Suprapubic skin (tissue), 4 donors: ENCODE data around the gene SCAND1. TPM values are rescaled to one million over a fixed set of nuclear protein-coding genes. Genes with fewer than 3 reads are reported as not detected.

Source experiments
- DNase-seq, 2 donors: peaks; one replicate each; pipeline ENCODE4 v3.0.0-alpha.2; 2019; ENCODE audit warnings: low spot score in 2 of 2
- H3K27ac ChIP-seq: fragments of 200-600 bp; sonication (generic); one replicate; pipeline ENCODE4 v1.5.1; 2019
- H3K27me3 ChIP-seq: fragments of 200-600 bp; sonication (generic); one replicate; pipeline ENCODE4 v1.5.1; 2019
- H3K36me3 ChIP-seq: fragments of 200-600 bp; sonication (generic); one replicate; pipeline ENCODE4 v1.5.1; 2019
- H3K4me1 ChIP-seq: fragments of 200-600 bp; sonication (generic); one replicate; pipeline ENCODE4 v1.5.1; 2019
- H3K4me3 ChIP-seq: fragments of 200-600 bp; sonication (generic); one replicate; pipeline ENCODE4 v1.5.1; 2019; ENCODE audit warnings: mild to moderate bottlenecking
- H3K9me3 ChIP-seq: fragments of 200-600 bp; sonication (generic); one replicate; pipeline ENCODE4 v1.5.1; 2019
- EP300 ChIP-seq: sonication (generic); formaldehyde crosslinking; IDR thresholded peaks from one replicate; pipeline ENCODE4 v1.6.1; 2017; ENCODE audit warnings: antibody characterized with exemption
- POLR2A ChIP-seq, 2 donors: fragments of 450-650 bp; IDR thresholded peaks; one replicate each; pipeline ENCODE4 v1.6.1; 2017; ENCODE audit warnings: antibody characterized with exemption in 2 of 2, mild to moderate bottlenecking in 2 of 2, moderate library complexity in 2 of 2
- POLR2AphosphoS5 ChIP-seq, 3 donors: sonication (generic); formaldehyde crosslinking; IDR thresholded peaks; one replicate each; pipeline ENCODE4 v1.6.1; 2017; ENCODE audit warnings: antibody characterized with exemption in 3 of 3
- WGBS: methylation state at CpG from one replicate; pipeline ENCODE4 v1.1.5; 2018; 5-methylcytosine and 5-hydroxymethylcytosine counted together
- total RNA-seq, 4 donors: library from RNA; depleted of rRNA; stranded (reverse); fragments of >200 nt; gene quantifications; one replicate each; pipeline ENCODE4 v1.1.0, GENCODE V29; 2016
- TF ChIP-seq, protein P1 (sequence below), 2 donors: fragments of 200-600 bp in 1 of 2; fragments of 450-650 bp in 1 of 2; sonication (generic) in 1 of 2; IDR thresholded peaks; one replicate each; pipeline ENCODE4 v1.5.1; 2016 to 2019; ENCODE audit warnings: antibody characterized with exemption in 2 of 2, mild to moderate bottlenecking in 1 of 2, moderate library complexity in 1 of 2

SCAND1 gene
- total RNA-seq, 4 donors from 2014 or later: 53.9 to 67.4 (median 59.9) TPM

DNA sequence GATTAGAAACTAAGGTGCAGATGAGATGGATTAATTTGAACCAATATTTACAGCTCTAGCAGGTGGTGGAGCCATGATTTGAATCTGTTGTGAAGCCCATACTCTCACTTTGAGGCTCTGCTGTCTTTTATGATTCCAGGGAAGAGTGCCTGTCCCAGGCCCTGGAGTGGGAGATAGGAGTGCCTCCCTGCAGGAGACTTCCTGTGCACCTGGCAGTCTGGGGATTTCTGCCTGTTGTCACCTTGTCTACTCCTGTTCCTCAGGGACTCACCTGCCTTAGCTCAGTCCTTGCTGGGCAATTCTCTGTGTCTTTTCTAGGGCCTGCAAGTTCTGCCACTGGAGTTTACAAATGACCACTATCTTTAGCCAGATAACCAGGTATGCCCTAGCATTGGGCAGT lies 46.3 kb downstream of the SCAND1 start:
- TF ChIP-seq, protein P1, sequence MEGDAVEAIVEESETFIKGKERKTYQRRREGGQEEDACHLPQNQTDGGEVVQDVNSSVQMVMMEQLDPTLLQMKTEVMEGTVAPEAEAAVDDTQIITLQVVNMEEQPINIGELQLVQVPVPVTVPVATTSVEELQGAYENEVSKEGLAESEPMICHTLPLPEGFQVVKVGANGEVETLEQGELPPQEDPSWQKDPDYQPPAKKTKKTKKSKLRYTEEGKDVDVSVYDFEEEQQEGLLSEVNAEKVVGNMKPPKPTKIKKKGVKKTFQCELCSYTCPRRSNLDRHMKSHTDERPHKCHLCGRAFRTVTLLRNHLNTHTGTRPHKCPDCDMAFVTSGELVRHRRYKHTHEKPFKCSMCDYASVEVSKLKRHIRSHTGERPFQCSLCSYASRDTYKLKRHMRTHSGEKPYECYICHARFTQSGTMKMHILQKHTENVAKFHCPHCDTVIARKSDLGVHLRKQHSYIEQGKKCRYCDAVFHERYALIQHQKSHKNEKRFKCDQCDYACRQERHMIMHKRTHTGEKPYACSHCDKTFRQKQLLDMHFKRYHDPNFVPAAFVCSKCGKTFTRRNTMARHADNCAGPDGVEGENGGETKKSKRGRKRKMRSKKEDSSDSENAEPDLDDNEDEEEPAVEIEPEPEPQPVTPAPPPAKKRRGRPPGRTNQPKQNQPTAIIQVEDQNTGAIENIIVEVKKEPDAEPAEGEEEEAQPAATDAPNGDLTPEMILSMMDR (IDR thresholded peaks at IDR 0.05): no peak
- TF ChIP-seq POLR2A (IDR thresholded peaks at IDR 0.05) (no peak), EP300 (no peak), POLR2AphosphoS5 (IDR thresholded peaks at IDR 0.05) (no peak)
- Histone ChIP-seq H3K4me3 (no peak overlapping the region), H3K36me3 (peaks cover 20% of the 10 kb centered on the region), H3K4me1 (no peaks in the 10 kb centered on the region), H3K9me3 (no peaks in the 10 kb centered on the region), H3K27me3 (no peaks in the 10 kb centered on the region), H3K27ac (no peak overlapping the region)
- no peak for DNase-seq

DNA sequence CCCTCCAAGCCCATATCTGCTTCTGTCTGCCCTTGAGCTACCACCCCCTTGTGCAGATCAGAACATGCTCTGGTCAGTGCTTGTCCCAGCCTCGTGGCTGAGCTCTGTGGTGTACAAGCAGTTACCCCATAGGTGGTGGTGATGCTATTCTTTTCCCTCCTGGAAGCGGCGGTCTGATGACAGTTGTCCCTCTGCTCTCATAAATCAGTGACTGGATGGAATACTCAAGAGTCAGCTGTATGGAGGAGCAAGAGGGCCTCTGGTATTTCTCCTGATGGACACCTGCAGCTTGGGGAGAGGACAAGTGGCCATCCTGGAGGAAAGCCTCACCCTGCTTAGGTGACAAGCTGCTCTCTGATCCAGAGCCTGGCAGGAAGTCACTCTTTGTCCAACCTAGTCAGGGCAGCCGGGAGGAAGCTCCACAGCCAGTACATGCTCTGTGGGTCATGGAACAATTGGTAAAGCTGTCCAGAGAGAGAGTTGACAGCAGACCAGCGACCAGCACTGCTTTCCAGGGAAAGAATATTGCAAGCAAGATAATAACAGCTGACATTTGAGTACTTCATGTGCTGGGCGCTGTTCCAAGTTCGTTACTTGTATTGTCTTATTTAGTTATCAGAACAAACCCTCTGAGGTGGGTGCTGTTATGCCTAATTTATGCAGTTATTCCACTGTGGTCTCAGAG lies 47.1 kb downstream of the SCAND1 start:
- TF ChIP-seq POLR2AphosphoS5 (IDR thresholded peaks at IDR 0.05) (no peak), POLR2A (IDR thresholded peaks at IDR 0.05) (no peak)
- Histone ChIP-seq H3K27ac (no peak overlapping the region), H3K4me3 (no peak overlapping the region), H3K4me1 (no peaks in the 10 kb centered on the region), H3K9me3 (no peaks in the 10 kb centered on the region), H3K27me3 (no peaks in the 10 kb centered on the region), H3K36me3 (peaks cover 16% of the 10 kb centered on the region)
- 86% methylated on average over 7 of the region's 7 CpGs for WGBS
- DNase-seq: no peak

DNA sequence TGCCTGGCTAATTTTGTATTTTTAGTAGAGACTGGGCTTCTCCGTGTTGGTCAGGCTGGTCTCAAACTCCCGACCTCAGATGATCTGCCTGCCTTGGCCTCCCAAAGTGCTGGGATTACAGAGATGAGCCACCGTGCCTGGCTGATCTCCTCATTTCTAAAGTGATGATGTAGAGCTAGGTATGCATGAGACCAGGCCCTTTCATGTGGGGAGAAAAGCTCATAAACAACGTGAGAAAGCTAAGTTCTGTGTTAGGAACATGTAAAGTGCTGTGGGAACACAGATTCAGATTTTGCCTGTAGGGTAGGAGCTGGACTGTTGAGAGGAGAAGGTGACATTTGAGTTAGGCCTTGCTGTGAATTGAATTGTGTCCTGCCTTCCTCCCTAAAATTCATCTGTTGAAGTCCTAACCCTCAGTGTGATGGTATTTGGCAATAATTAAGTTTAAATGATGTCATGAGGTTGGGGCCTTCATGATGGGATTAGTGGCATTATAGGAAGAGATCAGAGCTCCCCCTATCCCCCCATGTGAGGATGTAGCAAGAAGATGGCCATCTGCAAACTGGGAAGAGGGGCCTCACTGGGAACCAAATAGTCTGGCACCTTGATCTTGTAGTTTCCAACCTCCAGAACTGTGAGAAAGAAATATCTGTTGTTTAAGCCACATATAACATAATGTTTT lies 49.2 kb downstream of the SCAND1 start:
- TF ChIP-seq, protein P1 (IDR thresholded peaks at IDR 0.05): no peak
- TF ChIP-seq POLR2A (IDR thresholded peaks at IDR 0.05) (no peak), EP300 (no peak), POLR2AphosphoS5 (IDR thresholded peaks at IDR 0.05) (no peak)
- peaks cover 16% of the 10 kb centered on the region for H3K36me3 ChIP-seq
- no peak for DNase-seq

DNA sequence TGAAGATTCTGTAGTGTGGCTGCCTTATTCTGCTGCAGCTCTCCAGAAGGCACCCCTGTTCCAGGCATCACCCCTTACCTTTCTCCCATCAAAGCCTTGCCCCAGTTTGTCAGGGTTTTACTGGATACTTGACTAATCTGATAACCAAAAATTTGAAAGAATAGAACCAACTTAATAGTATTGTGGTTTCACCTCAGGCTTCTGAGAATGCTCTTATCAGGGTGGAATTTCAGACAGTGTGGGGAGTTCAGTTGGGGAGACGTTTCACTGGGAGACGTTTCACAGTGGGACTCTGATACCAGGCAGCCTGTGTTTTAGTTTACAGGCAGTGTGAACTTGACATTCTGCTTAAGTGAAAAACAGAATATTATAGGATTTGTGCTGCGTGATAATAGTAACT lies 50.5 kb downstream of the SCAND1 start:
- Histone ChIP-seq H3K27me3 (no peaks in the 10 kb centered on the region), H3K36me3 (peaks cover 22% of the 10 kb centered on the region), H3K27ac (no peak overlapping the region), H3K4me1 (no peaks in the 10 kb centered on the region), H3K9me3 (no peaks in the 10 kb centered on the region), H3K4me3 (no peak overlapping the region)
- WGBS: 87% methylated on average over 3 of the region's 3 CpGs
- no peak for DNase-seq
- TF ChIP-seq EP300: no peak
- TF ChIP-seq, protein P1 (IDR thresholded peaks at IDR 0.05): no peak
- TF ChIP-seq POLR2A (IDR thresholded peaks at IDR 0.05): no peak
- no peak for TF ChIP-seq POLR2AphosphoS5 (IDR thresholded peaks at IDR 0.05)

More for the DNA sequence above, 49.2 kb downstream of the SCAND1 start:
- Histone ChIP-seq H3K27me3 (no peaks in the 10 kb centered on the region), H3K27ac (no peak overlapping the region), H3K4me3 (no peak overlapping the region), H3K4me1 (no peaks in the 10 kb centered on the region), H3K9me3 (no peaks in the 10 kb centered on the region)
- 98% methylated on average over 4 of the region's 4 CpGs for WGBS

Other genes starting within 250 kb of the SCAND1 start
- gene RBM39, start 212.2 kb downstream of the SCAND1 start, total RNA-seq: 100 to 1,000 TPM; 245 to 599 (median 258) TPM
- gene PHF20, start 182.5 kb downstream of the SCAND1 start, total RNA-seq: 10 to 100 TPM; 44.2 to 60.6 (median 47.3) TPM
- 10 to 100 TPM in 2 of 4 donors, 1 to 10 TPM in 2; 6.4 to 19.7 (median 10.3) TPM for gene CNBD2, start 14.1 kb upstream of the SCAND1 start, total RNA-seq
- gene EPB41L1, start 200.2 kb upstream of the SCAND1 start, total RNA-seq: 10 to 100 TPM; 14.3 to 27.9 (median 21.4) TPM